ENCODE results near the gene TBL1Y.

The TBL1Y gene

DNA sequence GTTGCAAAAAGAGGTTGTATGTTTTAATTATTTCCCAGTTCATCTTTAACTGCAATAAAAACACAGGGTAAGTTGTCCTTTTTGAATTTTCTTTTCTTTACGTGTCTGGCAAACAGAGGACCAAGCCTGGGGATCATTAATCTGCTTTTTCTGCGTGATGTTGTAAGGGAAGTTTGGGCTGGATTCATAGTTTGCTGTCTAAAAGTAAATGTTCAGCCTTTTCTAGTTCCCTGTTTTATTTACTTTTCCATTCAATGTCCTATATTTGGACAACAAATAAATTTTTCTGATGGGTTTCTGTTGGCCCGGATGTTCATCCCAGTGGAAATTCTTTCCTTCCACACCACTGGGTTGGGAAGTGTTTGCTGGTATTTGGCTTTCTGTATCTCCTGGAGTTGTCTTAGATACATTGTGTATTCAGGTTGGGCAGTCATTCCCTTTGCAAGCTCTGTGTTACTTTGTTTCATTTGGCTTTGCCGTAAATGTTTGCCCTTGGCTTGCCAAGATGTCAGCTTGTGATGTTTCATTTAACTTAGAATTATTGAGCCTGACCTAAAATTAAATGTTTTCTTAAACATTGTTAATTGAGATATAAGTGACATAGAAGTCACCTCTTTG lies 21.4 kb downstream of the TBL1Y start:
- H3K4me3 ChIP-seq (ENCODE audit: low read length), result no peak overlapping the region
- H3K9ac ChIP-seq (ENCODE audit: low read length), result no peak overlapping the region
- H3K4me1 ChIP-seq (ENCODE audit: control insufficient read depth, insufficient read depth, low read length), result no peaks in the 10 kb centered on the region
- no peaks in the 10 kb centered on the region for H3K36me3 ChIP-seq (ENCODE audit: control insufficient read depth, insufficient read depth, low read length)
- H3K27ac ChIP-seq (ENCODE audit: low read depth, low read length), result no peak overlapping the region
- no peaks in the 10 kb centered on the region for H3K27me3 ChIP-seq (ENCODE audit: control insufficient read depth, insufficient read depth, low read length)

DNA sequence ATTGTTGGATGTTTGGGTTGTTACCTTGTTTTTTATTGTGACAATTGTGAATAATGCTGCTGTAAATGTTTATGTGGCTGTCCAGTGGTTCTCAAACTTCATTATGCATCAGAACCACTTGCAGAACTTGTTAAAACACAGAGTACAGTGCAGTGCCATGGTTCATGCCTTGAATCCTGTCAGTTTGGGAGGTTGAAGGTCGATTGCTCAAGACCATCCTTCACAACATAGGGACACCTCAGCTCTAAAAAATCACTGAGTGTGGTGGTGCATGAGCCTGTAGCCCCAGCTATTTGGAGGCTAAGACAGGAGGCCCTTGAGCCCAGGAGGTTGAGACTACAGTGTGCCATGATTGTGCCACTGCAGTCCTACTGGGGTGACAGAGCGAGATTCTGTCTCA lies 25.0 kb downstream of the TBL1Y start:
- Histone ChIP-seq H3K9ac (ENCODE audit: low read length) (no peak overlapping the region), H3K27me3 (ENCODE audit: control insufficient read depth, insufficient read depth, low read length) (no peaks in the 10 kb centered on the region), H3K4me3 (ENCODE audit: low read length) (no peak overlapping the region), H3K4me1 (ENCODE audit: control insufficient read depth, insufficient read depth, low read length) (no peaks in the 10 kb centered on the region), H3K27ac (ENCODE audit: low read depth, low read length) (no peak overlapping the region), H3K36me3 (ENCODE audit: control insufficient read depth, insufficient read depth, low read length) (no peaks in the 10 kb centered on the region)

DNA sequence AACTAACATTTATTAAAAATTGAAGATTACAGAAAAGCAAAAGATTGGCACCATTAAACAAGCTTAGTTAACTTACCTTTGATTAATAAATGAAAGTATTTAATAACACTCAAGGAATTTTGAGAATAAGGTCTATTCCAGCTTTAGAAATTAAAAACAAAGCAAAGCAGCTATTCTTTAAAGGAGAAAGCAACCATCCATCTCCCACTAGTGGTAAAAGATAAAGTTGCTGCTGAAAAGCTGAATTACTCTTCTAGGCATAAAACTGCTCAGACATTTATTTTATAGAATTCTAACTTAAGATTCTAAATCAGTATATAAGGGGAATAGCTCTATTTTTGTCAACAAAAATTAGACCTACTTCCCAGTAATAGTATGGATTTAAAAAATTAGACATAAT lies 37.2 kb downstream of the TBL1Y start:
- Histone ChIP-seq H3K27me3 (ENCODE audit: control insufficient read depth, insufficient read depth, low read length) (no peaks in the 10 kb centered on the region), H3K4me1 (ENCODE audit: control insufficient read depth, insufficient read depth, low read length) (no peaks in the 10 kb centered on the region), H3K36me3 (ENCODE audit: control insufficient read depth, insufficient read depth, low read length) (no peaks in the 10 kb centered on the region), H3K9ac (ENCODE audit: low read length) (no peak overlapping the region), H3K27ac (ENCODE audit: low read depth, low read length) (no peak overlapping the region), H3K4me3 (ENCODE audit: low read length) (no peak overlapping the region)

DNA sequence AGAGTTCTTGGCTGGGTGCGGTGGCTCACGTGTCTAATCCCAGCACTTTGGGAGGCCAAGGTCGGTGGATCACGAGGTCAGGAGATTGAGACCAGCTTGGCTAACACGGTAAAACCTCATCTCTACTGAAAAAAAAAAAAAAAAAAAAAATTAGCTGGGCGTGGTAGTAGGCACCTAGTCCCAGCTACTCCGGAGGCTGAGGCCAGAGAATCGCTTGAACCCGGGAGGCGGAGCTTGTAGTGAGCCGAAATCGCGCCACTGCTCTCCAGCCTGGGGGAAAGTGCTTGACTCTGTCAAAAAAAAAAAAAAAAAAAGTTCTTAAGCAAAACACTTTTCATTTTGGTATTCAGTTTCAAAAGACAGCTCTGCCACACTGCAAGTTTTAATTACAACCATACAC lies 37.9 kb downstream of the TBL1Y start:
- Histone ChIP-seq H3K36me3 (ENCODE audit: control insufficient read depth, insufficient read depth, low read length) (no peaks in the 10 kb centered on the region), H3K4me1 (ENCODE audit: control insufficient read depth, insufficient read depth, low read length) (no peaks in the 10 kb centered on the region), H3K4me3 (ENCODE audit: low read length) (no peak overlapping the region), H3K27me3 (ENCODE audit: control insufficient read depth, insufficient read depth, low read length) (no peaks in the 10 kb centered on the region), H3K27ac (ENCODE audit: low read depth, low read length) (no peak overlapping the region), H3K9ac (ENCODE audit: low read length) (no peak overlapping the region)

DNA sequence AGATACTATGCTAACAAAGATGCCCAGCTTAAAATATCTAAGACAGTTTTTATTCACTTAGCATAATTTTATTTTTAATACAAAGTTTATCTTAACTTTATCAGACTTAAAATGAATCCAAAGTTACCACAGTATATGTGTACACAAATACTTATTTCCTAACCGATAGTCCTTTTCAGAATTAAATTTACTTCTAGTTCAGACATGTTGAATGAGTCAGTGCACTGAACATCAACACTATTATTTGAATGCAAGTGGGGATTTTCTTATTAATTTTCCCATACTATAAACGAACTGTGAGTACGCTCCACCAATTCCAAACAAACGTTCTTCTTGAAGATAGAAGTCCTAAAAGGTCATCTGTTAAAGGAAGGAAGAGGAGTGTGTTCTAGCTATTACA lies 39.5 kb downstream of the TBL1Y start:
- no peak overlapping the region for H3K9ac ChIP-seq (ENCODE audit: low read length)
- H3K27me3 ChIP-seq (ENCODE audit: control insufficient read depth, insufficient read depth, low read length), result no peaks in the 10 kb centered on the region
- H3K4me3 ChIP-seq (ENCODE audit: low read length), result no peak overlapping the region
- H3K4me1 ChIP-seq (ENCODE audit: control insufficient read depth, insufficient read depth, low read length), result no peaks in the 10 kb centered on the region
- H3K27ac ChIP-seq (ENCODE audit: low read depth, low read length), result no peak overlapping the region
- H3K36me3 ChIP-seq (ENCODE audit: control insufficient read depth, insufficient read depth, low read length), result no peaks in the 10 kb centered on the region

DNA sequence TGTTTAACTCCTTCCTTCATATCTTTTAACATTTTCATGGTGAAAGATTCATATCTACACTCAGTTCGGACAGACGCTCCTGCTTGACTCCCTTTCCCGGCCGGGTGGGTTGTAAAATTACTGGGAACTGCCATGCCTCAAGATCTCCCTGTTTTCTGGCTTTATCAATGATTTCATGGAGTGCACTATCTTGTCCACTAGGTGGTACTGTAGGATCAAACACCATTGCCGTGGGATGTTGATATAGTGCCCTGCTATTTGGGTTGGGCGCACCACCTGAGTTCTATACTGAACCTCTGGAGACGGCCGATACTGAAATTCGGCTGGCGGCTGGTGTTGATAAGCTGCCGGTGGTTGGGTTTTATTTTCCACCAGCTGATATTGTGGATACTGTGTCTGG lies 54.2 kb downstream of the TBL1Y start:
- H3K4me3 ChIP-seq (ENCODE audit: low read length), result no peak overlapping the region
- H3K27me3 ChIP-seq (ENCODE audit: control insufficient read depth, insufficient read depth, low read length), result no peaks in the 10 kb centered on the region
- H3K4me1 ChIP-seq (ENCODE audit: control insufficient read depth, insufficient read depth, low read length), result no peaks in the 10 kb centered on the region
- H3K27ac ChIP-seq (ENCODE audit: low read depth, low read length), result no peak overlapping the region
- H3K36me3 ChIP-seq (ENCODE audit: control insufficient read depth, insufficient read depth, low read length), result no peaks in the 10 kb centered on the region
- no peak overlapping the region for H3K9ac ChIP-seq (ENCODE audit: low read length)

DNA sequence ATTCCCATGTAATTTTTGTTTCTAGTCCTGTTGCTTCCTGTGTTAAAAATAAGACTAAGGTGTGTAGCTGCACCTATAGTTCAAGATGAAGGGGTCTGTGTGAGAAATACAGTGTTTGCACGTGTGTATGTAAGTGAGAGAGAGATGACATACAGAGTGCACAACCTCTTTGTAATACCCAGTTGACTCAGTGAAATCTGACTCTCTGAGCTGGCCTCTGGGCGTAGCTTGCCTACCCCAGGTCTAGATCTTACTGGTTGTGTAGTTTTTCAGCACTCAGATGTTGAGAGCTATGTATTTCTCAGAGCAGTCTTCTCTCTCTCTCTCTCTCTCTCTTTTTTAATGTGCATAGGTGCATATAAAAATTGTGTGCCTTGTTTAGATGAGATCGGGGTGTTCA lies 56.0 kb downstream of the TBL1Y start:
- Histone ChIP-seq H3K4me3 (ENCODE audit: low read length) (no peak overlapping the region), H3K9ac (ENCODE audit: low read length) (no peak overlapping the region), H3K27ac (ENCODE audit: low read depth, low read length) (no peak overlapping the region), H3K27me3 (ENCODE audit: control insufficient read depth, insufficient read depth, low read length) (no peaks in the 10 kb centered on the region), H3K4me1 (ENCODE audit: control insufficient read depth, insufficient read depth, low read length) (no peaks in the 10 kb centered on the region), H3K36me3 (ENCODE audit: control insufficient read depth, insufficient read depth, low read length) (no peaks in the 10 kb centered on the region)

DNA sequence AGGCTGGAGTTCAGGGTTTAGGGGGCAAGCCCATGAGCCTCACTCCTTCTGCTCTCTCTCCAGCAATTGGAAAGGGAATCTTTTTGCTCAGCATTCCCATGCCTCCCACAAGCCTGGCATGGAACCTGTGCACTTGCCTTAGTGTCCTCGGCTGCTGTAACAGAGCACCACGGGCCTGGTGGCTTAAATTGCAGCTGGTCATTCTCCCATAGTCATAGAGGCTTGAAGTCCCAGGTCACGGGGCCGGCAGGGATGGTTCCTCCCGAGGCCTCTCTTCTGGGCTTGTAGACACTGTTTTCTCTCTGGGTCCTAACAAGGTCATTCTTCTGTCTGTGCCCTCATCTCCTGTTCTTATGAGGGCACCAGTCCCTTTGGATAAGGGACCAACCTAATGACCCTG lies 57.2 kb downstream of the TBL1Y start:
- Histone ChIP-seq H3K36me3 (ENCODE audit: control insufficient read depth, insufficient read depth, low read length) (no peaks in the 10 kb centered on the region), H3K4me3 (ENCODE audit: low read length) (no peak overlapping the region), H3K4me1 (ENCODE audit: control insufficient read depth, insufficient read depth, low read length) (no peaks in the 10 kb centered on the region), H3K27ac (ENCODE audit: low read depth, low read length) (no peak overlapping the region), H3K9ac (ENCODE audit: low read length) (no peak overlapping the region), H3K27me3 (ENCODE audit: control insufficient read depth, insufficient read depth, low read length) (no peaks in the 10 kb centered on the region)

DNA sequence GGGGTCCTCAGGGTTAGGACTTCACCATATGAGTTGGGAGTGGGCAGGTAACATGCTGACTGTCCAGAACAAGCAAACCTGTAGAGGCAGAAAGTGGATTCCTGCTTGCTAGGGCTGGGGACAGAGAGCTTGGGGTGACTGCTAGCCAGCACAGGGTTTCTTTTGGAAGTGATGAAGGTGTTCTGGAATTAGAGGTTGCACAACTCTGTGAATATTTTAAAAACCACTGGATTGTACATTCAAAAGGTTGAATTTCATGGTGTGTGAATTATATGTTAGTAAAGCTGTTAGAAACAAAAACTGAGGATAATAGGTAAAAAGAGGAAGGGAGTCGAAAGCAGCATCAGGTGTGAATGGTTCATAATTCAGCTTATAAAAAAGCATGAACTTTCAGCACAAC lies 57.7 kb downstream of the TBL1Y start:
- no peaks in the 10 kb centered on the region for H3K36me3 ChIP-seq (ENCODE audit: control insufficient read depth, insufficient read depth, low read length)
- H3K27me3 ChIP-seq (ENCODE audit: control insufficient read depth, insufficient read depth, low read length), result no peaks in the 10 kb centered on the region
- H3K9ac ChIP-seq (ENCODE audit: low read length), result no peak overlapping the region
- H3K27ac ChIP-seq (ENCODE audit: low read depth, low read length), result no peak overlapping the region
- no peaks in the 10 kb centered on the region for H3K4me1 ChIP-seq (ENCODE audit: control insufficient read depth, insufficient read depth, low read length)
- no peak overlapping the region for H3K4me3 ChIP-seq (ENCODE audit: low read length)

DNA sequence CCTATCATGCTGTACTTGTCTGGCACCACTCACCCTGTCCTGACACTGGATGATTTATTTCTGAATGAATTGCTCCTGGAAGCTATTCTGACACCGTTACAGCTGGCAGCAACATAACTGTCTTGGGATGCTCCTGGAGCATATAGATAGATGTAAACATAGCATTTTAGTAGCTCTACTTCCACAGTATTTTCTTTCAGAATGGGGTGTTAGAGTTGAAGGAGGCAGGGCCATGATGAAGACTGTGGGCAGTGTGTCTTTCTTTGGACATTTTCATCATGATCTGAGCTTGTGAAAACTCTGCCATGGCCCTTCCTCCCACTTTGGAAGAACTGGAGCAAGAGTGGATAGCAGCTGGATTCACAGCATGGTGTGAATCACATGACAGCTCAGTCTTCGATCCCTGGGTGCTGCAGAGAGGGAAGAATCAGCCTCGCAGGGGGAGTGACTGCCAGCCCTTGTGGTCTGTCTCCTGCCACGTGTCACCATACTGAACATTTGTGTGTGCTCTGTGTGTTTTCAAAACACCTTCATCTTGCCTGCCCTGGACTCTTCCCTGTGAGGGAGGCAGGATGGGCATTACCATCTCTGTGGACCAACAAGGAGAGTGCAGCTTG lies 61.9 kb downstream of the TBL1Y start:
- no peak overlapping the region for H3K9ac ChIP-seq (ENCODE audit: low read length)
- no peak overlapping the region for H3K4me3 ChIP-seq (ENCODE audit: low read length)
- no peaks in the 10 kb centered on the region for H3K4me1 ChIP-seq (ENCODE audit: control insufficient read depth, insufficient read depth, low read length)
- no peaks in the 10 kb centered on the region for H3K27me3 ChIP-seq (ENCODE audit: control insufficient read depth, insufficient read depth, low read length)
- no peak overlapping the region for H3K27ac ChIP-seq (ENCODE audit: low read depth, low read length)
- no peaks in the 10 kb centered on the region for H3K36me3 ChIP-seq (ENCODE audit: control insufficient read depth, insufficient read depth, low read length)

DNA sequence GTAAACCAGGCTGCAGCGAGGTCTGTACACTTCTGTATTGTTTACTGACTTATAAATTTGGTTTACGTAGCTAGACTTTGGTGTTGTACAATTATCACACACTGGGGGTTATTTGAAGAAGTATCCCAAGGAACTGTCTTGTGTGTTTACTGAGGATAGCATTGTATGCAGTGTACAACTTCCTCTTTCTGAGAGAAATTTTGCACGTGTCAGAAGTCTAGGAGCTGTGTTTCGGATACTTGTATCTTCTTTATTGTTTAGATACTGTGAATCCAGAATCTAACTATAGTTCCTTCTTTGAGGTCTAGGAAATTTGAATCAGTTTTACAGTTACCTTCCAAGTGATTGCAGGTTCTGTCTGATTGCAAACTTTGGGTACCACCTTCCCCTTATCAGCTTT lies 64.5 kb downstream of the TBL1Y start:
- H3K4me1 ChIP-seq (ENCODE audit: control insufficient read depth, insufficient read depth, low read length), result no peaks in the 10 kb centered on the region
- no peaks in the 10 kb centered on the region for H3K36me3 ChIP-seq (ENCODE audit: control insufficient read depth, insufficient read depth, low read length)
- no peak overlapping the region for H3K27ac ChIP-seq (ENCODE audit: low read depth, low read length)
- H3K4me3 ChIP-seq (ENCODE audit: low read length), result no peak overlapping the region
- no peak overlapping the region for H3K9ac ChIP-seq (ENCODE audit: low read length)
- H3K27me3 ChIP-seq (ENCODE audit: control insufficient read depth, insufficient read depth, low read length), result no peaks in the 10 kb centered on the region

DNA sequence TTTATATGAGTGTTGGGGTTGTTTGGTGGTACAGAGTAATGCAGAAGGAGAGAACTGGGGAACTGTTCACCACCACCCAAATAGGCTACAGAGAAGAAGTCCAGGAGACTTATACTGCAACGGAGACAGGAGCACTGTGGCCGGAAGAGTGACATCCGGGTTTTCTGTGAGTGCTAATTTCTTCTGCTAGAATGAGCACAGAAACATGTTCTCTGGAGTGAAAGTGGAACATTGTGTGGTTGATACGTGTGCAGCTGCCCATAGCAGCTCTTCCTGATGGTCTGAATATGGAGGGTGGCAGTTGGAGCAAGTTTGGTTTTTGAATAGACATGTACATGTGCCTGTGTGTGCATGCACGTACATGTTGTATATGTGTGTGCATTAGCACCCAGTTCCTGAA lies 67.3 kb downstream of the TBL1Y start:
- Histone ChIP-seq H3K27me3 (ENCODE audit: control insufficient read depth, insufficient read depth, low read length) (no peaks in the 10 kb centered on the region), H3K27ac (ENCODE audit: low read depth, low read length) (no peak overlapping the region), H3K4me3 (ENCODE audit: low read length) (no peak overlapping the region), H3K36me3 (ENCODE audit: control insufficient read depth, insufficient read depth, low read length) (no peaks in the 10 kb centered on the region), H3K9ac (ENCODE audit: low read length) (no peak overlapping the region), H3K4me1 (ENCODE audit: control insufficient read depth, insufficient read depth, low read length) (no peaks in the 10 kb centered on the region)

DNA sequence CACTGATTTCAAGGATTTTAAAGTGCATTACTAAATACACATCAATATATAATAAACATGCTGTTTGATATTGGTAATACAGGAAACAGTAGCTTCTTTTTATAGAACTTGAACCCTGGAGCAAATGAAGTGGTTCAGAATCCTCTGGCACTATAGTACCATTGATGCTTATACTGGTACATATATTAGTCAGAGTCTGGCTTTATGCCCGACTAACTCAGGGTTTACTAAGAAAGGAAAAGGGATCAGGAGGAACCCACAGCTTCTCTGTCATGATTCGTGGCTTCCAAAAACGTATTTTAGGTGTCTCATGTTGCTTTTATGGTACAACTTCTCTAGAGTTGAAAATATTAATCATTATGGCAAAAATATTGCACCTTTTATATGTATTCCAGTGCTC lies 72.7 kb downstream of the TBL1Y start:
- H3K9ac ChIP-seq (ENCODE audit: low read length), result no peak overlapping the region

More for the DNA sequence above, 72.7 kb downstream of the TBL1Y start:
- Histone ChIP-seq H3K4me1 (ENCODE audit: control insufficient read depth, insufficient read depth, low read length) (no peaks in the 10 kb centered on the region), H3K27me3 (ENCODE audit: control insufficient read depth, insufficient read depth, low read length) (no peaks in the 10 kb centered on the region), H3K27ac (ENCODE audit: low read depth, low read length) (no peak overlapping the region), H3K4me3 (ENCODE audit: low read length) (no peak overlapping the region), H3K36me3 (ENCODE audit: control insufficient read depth, insufficient read depth, low read length) (no peaks in the 10 kb centered on the region)

All from rectal smooth muscle tissue (tissue), 1 donor.